Neural cell (in vitro differentiated cells): ENCODE data around the gene SERPINI1. TPM values are rescaled to one million over a fixed set of nuclear protein-coding genes. Genes with fewer than 3 reads are reported as not detected.

Experiments used
- H2AFZ ChIP-seq: fragments of 200-600, 300-800 bp; sonication (generic), shearing (Covaris generic); 2 replicates; pipeline ENCODE4 v1.6.0; 2014; ENCODE audit warnings: low read depth, mild to moderate bottlenecking, antibody characterized with exemption, low read length, moderate library complexity
- H3F3A ChIP-seq: fragments of 200-600 bp; shearing (Covaris generic); 2 replicates; pipeline ENCODE4 v1.6.1; 2016; ENCODE audit warnings: mild to moderate bottlenecking, moderate library complexity, mixed read lengths, antibody characterized with exemption, low read length; ENCODE audit not compliant: insufficient read depth, poor library complexity, severe bottlenecking
- H3K27ac ChIP-seq: fragments of 200-600, 300-800 bp; sonication (generic), shearing (Covaris generic); 2 replicates; pipeline ENCODE4 v1.5.1; 2014; ENCODE audit warnings: mild to moderate bottlenecking, low read length, moderate library complexity
- H3K27me3 ChIP-seq: fragments of 300-800, 200-600 bp; sonication (generic), shearing (Covaris generic); 2 replicates; pipeline ENCODE4 v1.6.0; 2014; ENCODE audit warnings: mild to moderate bottlenecking, low read depth, low read length, moderate library complexity; ENCODE audit not compliant: insufficient read depth
- H3K36me3 ChIP-seq: fragments of 300-800, 200-600 bp; sonication (generic), shearing (Covaris generic); 2 replicates; pipeline ENCODE4 v1.5.1; 2014; ENCODE audit warnings: mild to moderate bottlenecking, antibody characterized with exemption, low read length, moderate library complexity; ENCODE audit not compliant: insufficient read depth
- H3K4me2 ChIP-seq: fragments of 300-800, 200-600 bp; sonication (generic), shearing (Covaris generic); 2 replicates; pipeline ENCODE4 v1.6.0; 2014; ENCODE audit warnings: mild to moderate bottlenecking, low read length
- H3K4me3 ChIP-seq: fragments of 300-800, 200-600 bp; sonication (generic), shearing (Covaris generic); 2 replicates; pipeline ENCODE4 v1.5.1; 2014; ENCODE audit warnings: mild to moderate bottlenecking, low read length, moderate library complexity
- H3K79me2 ChIP-seq: fragments of 200-600 bp; shearing (Covaris generic); replicated peaks from 2 replicates; pipeline ENCODE4 v1.6.0; 2014; ENCODE audit warnings: mild to moderate bottlenecking, low read length, moderate library complexity; ENCODE audit not compliant: insufficient read depth
- H3K9ac ChIP-seq: fragments of 300-800, 200-600 bp; sonication (generic), shearing (Covaris generic); 2 replicates; pipeline ENCODE4 v1.6.1; 2016; ENCODE audit warnings: mild to moderate bottlenecking, low read length, mixed read lengths
- H3K9me2 ChIP-seq: fragments of 200-600 bp; shearing (Covaris generic); 2 replicates; pipeline ENCODE4 v1.6.1; 2016; ENCODE audit warnings: mild to moderate bottlenecking, low read length, mixed read lengths; ENCODE audit not compliant: insufficient read depth
- H3K9me3 ChIP-seq: fragments of 200-600, 300-800 bp; sonication (generic), shearing (Covaris generic); 2 replicates; pipeline ENCODE4 v1.6.1; 2016; ENCODE audit warnings: mild to moderate bottlenecking, mixed run types, low read length, moderate library complexity, mixed read lengths
- H4K20me1 ChIP-seq: fragments of 200-600 bp; shearing (Covaris generic); 2 replicates; pipeline ENCODE4 v1.6.1; 2016; ENCODE audit warnings: mild to moderate bottlenecking, mixed run types; ENCODE audit not compliant: insufficient read depth
- CTCF ChIP-seq: fragments of 450-650 bp; IDR thresholded peaks from 2 replicates; pipeline ENCODE4 v1.5.1; 2014; ENCODE audit warnings: antibody characterized with exemption, mild to moderate bottlenecking, moderate library complexity; ENCODE audit not compliant: poor library complexity, severe bottlenecking
- EP300 ChIP-seq: fragments of 450-650 bp; conservative IDR thresholded peaks from 2 replicates; pipeline ENCODE4 v1.6.1; 2014; ENCODE audit warnings: antibody characterized with exemption, mild to moderate bottlenecking, moderate library complexity; ENCODE audit not compliant: poor library complexity, severe bottlenecking
- EZH2 ChIP-seq: fragments of 200-600, 300-800 bp; shearing (Covaris generic), sonication (generic); IDR thresholded peaks from 2 replicates; pipeline ENCODE4 v1.6.1; 2014; ENCODE audit warnings: antibody characterized with exemption, low read length, borderline replicate concordance, mild to moderate bottlenecking; ENCODE audit not compliant: insufficient read depth, poor library complexity, severe bottlenecking
- MXI1 ChIP-seq: fragments of 450-650 bp; conservative IDR thresholded peaks from 2 replicates; pipeline ENCODE4 v1.6.1; 2014; ENCODE audit warnings: antibody characterized with exemption, mild to moderate bottlenecking; ENCODE audit not compliant: poor library complexity, severe bottlenecking
- POLR2AphosphoS5 ChIP-seq: IDR thresholded peaks from 2 replicates; pipeline ENCODE4 v1.6.1; 2012
- RAD21 ChIP-seq: fragments of 450-650 bp; conservative IDR thresholded peaks from 2 replicates; pipeline ENCODE4 v1.6.1; 2014; ENCODE audit warnings: antibody characterized with exemption, mild to moderate bottlenecking, moderate library complexity
- REST ChIP-seq: IDR thresholded peaks from 2 replicates; pipeline ENCODE4 v1.6.1; 2012; ENCODE audit warnings: borderline replicate concordance
- SMC3 ChIP-seq: fragments of 450-650 bp; conservative IDR thresholded peaks from 2 replicates; pipeline ENCODE4 v1.6.1; 2014; ENCODE audit warnings: antibody characterized with exemption, mild to moderate bottlenecking, moderate library complexity; ENCODE audit not compliant: poor library complexity
- TAF1 ChIP-seq: IDR thresholded peaks from 2 replicates; pipeline ENCODE4 v1.6.1; 2012; ENCODE audit warnings: low read depth
- polyA plus RNA-seq: library from polyadenylated mRNA; depleted of rRNA; stranded (reverse); fragments of >200 nt; gene quantifications from 2 replicates; pipeline ENCODE4 v1.2.3, GENCODE V29; 2014

SERPINI1 gene
- polyA plus RNA-seq, 1 donor from 2014 or later, result 150 TPM

- Histone ChIP-seq H3K4me2 (no peak overlapping the region), H3K9ac (no peak overlapping the region), H4K20me1 (no peaks in the 10 kb centered on the region), H2AFZ (no peak overlapping the region), H3K27me3 (no peaks in the 10 kb centered on the region), H3K9me2 (no peaks in the 10 kb centered on the region), H3K27ac (no peak overlapping the region), H3K36me3 (peaks cover 11% of the 10 kb centered on the region), H3K79me2 (peaks cover 30% of the 10 kb centered on the region), H3F3A (no peaks in the 10 kb centered on the region), H3K9me3 (no peaks in the 10 kb centered on the region), H3K4me3 (no peak overlapping the region)
- TF ChIP-seq SMC3 (no peak), REST (no peak), MXI1 (no peak), POLR2AphosphoS5 (no peak), TAF1 (no peak), RAD21 (no peak), CTCF (no peak), EZH2 (no peak), EP300 (no peak)
These were observed 16.9 kb upstream of the SERPINI1 start for GRCh38 chr3:167718582-167718981.

GRCh38 chr3:167723025-167723512, 12.5 kb upstream of the SERPINI1 start:
- Histone ChIP-seq H3K4me2 (no peak overlapping the region), H3K27me3 (no peaks in the 10 kb centered on the region), H3K4me3 (no peak overlapping the region), H2AFZ (no peak overlapping the region), H3K9me2 (no peaks in the 10 kb centered on the region), H3K36me3 (peaks cover 9% of the 10 kb centered on the region), H3K9ac (no peak overlapping the region), H3F3A (no peaks in the 10 kb centered on the region), H3K27ac (no peak overlapping the region), H3K9me3 (no peaks in the 10 kb centered on the region), H3K79me2 (peaks cover 54% of the 10 kb centered on the region), H4K20me1 (no peaks in the 10 kb centered on the region)
- no peak for TF ChIP-seq EZH2
- TF ChIP-seq EP300, result no peak
- TF ChIP-seq CTCF, result no peak
- TF ChIP-seq TAF1, result no peak
- TF ChIP-seq POLR2AphosphoS5, result no peak
- TF ChIP-seq MXI1, result no peak
